Measurements from ENCODE around the gene SRRM3. TPM values are rescaled to one million over a fixed set of nuclear protein-coding genes. Genes with fewer than 3 reads are reported as not detected.
"Not testable (repeated sequence)": the region's sequence is repeated elsewhere in the genome, so short reads cannot be mapped to it uniquely, and the experiment has no call there.

SRRM3 gene
- total RNA-seq, 1 donor, result 0.18 TPM

DNA sequence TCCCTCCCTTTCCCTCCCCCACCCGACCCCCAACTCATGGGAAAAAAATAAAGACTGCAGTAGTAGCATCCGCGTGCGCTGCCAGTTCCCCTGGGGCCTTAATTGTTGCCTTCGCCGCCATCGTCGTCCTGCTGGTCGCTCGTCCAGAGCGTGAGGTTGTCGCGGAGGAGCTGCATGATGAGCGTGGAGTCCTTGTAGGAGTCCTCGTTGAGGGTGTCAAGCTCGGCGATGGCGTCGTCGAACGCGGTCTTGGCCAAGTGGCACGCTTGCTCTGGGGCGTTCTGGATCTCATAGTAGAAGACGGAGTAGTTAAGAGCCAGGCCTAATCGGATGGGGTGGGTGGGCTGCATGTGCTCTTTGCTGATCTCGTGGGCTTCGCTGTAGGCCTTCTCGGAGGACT, 127.8 kb downstream of the SRRM3 start:
- DNase-seq (ENCODE audit: low read depth), result no peak
- TF ChIP-seq, protein P1, sequence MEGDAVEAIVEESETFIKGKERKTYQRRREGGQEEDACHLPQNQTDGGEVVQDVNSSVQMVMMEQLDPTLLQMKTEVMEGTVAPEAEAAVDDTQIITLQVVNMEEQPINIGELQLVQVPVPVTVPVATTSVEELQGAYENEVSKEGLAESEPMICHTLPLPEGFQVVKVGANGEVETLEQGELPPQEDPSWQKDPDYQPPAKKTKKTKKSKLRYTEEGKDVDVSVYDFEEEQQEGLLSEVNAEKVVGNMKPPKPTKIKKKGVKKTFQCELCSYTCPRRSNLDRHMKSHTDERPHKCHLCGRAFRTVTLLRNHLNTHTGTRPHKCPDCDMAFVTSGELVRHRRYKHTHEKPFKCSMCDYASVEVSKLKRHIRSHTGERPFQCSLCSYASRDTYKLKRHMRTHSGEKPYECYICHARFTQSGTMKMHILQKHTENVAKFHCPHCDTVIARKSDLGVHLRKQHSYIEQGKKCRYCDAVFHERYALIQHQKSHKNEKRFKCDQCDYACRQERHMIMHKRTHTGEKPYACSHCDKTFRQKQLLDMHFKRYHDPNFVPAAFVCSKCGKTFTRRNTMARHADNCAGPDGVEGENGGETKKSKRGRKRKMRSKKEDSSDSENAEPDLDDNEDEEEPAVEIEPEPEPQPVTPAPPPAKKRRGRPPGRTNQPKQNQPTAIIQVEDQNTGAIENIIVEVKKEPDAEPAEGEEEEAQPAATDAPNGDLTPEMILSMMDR (IDR thresholded peaks at IDR 0.05; ENCODE audit: insufficient read depth, low read length), result no peak
- no peak overlapping the region for H3K4me3 ChIP-seq (ENCODE audit: low read depth, low read length)

DNA sequence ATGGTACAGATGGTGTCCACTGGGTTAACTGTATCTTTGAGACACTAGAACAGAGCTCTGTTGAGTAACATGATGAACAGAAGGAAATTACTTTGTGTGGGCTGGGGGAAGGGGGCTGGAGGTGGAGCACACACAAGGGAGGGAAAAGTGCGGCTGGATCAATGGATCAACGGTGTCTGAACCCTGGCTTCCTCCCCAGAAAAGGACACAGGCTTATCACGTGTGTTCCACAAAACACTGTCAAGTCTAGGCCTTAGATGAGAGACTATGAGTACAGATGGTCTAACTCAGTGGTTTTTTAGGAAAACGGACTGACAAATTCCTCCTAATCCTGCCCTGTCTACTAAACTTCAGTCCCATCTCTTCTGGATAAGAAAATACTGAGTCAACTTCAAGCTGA, 128.6 kb downstream of the SRRM3 start:
- TF ChIP-seq, protein P1 (IDR thresholded peaks at IDR 0.05; ENCODE audit: insufficient read depth, low read length), result no peak
- DNase-seq (ENCODE audit: low read depth), result no peak
- H3K4me3 ChIP-seq (ENCODE audit: low read depth, low read length), result no peak overlapping the region

DNA sequence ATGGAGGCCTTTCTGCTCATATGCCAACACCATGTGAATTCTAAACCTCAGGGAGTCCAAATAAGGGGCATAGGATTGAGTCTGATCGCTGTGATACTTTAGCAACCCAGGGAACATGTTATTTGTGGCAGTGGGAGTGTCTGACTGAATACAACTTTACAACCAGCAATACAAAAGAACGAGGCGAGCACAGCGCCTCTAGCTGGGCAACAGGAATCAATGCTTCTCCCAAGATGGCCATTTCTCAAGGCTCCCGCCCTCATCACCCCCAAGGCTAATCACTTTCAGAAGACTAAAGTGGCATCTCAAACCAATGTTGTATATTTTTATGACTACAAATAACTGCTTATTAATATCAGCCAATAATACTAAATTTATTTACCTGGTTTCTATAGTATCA, 129.0 kb downstream of the SRRM3 start:
- TF ChIP-seq, protein P1 (IDR thresholded peaks at IDR 0.05; ENCODE audit: insufficient read depth, low read length), result no peak
- no peak for DNase-seq (ENCODE audit: low read depth)
- no peak overlapping the region for H3K4me3 ChIP-seq (ENCODE audit: low read depth, low read length)

DNA sequence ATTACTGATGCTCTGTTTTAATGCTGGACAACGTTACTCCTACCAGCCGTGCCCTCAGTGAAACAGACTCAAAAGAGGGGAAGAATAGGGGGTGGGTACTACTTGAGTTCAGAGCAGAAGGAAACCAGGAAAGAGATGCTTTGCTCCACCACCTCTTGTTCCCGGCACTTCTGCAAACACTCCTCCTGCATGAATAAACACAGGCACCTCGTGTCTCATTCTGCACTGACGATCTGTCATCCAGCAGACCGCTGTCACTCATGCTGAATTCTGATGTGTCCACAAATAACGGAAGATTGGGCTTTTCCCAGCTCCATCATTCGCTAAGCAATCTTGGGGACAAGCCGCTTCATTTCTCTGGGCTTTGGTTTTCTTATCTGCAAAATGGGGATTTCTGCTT, 130.4 kb downstream of the SRRM3 start:
- no peak overlapping the region for H3K4me3 ChIP-seq (ENCODE audit: low read depth, low read length)
- DNase-seq (ENCODE audit: low read depth), result no peak
- TF ChIP-seq, protein P1 (IDR thresholded peaks at IDR 0.05; ENCODE audit: insufficient read depth, low read length), result no peak

DNA sequence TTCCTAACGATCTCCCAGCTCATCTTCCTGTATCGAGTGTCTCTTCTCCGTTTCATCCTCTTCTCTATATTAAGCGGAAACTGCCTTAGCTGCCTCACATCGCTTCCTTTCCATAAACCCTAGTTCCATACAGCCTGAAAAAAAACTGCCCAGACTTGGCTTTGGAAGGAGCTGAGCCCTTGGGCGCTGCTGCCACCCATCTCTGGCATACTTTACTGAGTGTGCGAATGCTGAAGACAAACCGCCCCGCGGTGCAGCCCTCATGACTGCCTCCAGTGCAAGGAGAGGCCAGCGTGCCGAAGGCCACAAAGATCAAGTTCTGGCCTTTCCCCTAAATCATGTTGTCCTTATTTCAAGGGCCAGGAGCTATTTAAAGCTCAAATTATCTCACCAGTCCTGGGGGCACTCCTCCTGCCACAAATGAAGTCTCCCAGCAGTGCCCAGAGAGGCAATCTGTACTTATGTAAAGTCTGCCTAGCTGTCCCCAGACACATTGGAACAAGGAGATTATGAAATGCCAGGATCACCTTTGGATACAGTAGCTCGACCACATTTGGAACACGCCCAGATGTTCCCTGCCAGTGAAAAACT, 131.9 kb downstream of the SRRM3 start:
- TF ChIP-seq, protein P1 (IDR thresholded peaks at IDR 0.05; ENCODE audit: insufficient read depth, low read length), result no peak
- DNase-seq (ENCODE audit: low read depth), result no peak
- no peak overlapping the region for H3K4me3 ChIP-seq (ENCODE audit: low read depth, low read length)

DNA sequence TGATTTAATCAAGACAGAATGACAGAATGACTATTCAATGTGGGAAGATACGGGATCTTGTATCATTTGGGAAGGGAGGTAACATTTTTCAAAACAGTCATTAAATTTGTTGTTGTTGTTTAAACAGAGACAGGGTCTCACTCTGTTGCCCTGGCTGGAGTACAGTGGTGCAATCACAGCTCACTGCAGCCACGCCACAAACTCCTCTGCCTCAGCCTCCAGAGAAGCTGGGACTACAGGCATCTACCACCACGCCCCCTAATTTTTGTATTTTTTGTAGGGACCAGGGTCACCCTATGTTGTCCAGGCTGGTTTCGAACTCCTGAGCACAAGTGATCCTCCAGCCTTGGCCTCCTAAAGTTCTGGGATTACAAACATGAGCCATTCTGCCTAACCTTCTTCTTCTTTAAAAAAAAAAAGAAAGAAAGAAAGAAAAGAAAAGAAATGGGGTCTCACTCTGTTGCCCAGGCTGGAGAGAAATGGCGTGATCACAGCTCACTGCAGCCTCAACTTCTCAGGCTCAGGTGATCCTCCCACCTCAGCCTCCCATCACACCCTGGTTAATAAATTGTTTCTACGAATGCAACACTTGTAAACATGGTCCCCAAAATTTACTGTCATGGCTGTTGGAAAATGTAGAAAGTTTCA, 132.7 kb downstream of the SRRM3 start:
- no peak for DNase-seq (ENCODE audit: low read depth)
- TF ChIP-seq, protein P1 (IDR thresholded peaks at IDR 0.05; ENCODE audit: insufficient read depth, low read length), result no peak
- H3K4me3 ChIP-seq (ENCODE audit: low read depth, low read length), result no peak overlapping the region

DNA sequence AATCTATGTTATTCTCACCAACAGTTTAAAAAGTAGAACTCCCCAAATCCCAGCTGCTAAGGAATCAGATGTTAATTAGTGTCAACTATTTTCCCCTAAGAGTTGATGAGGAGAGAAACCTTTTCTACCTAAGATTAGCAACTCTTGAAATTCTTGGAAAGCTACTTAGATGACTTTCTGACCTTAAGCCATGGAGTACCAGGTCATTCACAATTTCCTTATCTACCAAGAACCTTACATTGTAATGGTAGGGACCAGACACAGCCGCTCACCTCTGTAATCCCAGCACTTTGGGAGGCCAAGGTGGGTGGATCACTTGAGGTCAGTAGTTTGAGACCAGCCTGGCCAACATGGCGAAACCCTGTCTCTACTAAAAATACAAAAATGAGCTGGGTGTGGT, 133.7 kb downstream of the SRRM3 start:
- not testable (repeated sequence) for H3K4me3 ChIP-seq (ENCODE audit: low read depth, low read length); DNase-seq (ENCODE audit: low read depth)
